ENCODE results near the gene TC2N. TPM values are rescaled to one million over a fixed set of nuclear protein-coding genes. Genes with fewer than 3 reads are reported as not detected.

The TC2N gene
- polyA plus RNA-seq, 1 experiment, result 0.10 TPM

DNA sequence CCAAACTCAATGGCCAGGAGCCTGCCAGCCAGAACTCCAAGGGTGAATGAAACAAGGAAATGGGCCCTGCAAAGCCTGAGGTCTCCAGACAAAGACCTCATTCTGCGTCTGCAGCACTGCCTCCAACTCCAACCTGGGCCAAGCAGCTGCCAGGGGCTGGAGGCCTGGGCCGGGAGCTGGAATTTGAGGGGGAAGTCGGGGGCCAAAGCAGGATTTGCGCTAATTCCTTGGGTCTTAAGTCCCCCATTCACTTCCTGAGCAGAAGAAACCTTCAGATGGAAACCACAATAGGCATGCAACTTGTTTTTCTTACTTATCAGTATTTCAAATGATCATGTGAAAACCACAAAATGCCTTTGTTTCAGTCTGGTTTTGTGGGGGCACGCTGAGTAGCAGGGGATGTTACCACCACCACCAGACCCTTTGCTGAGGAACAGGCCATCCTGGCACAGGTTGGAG lies 23.0 kb upstream of the TC2N start:
- H3K4me3 ChIP-seq (ENCODE audit: low read depth, low read length), result no peak overlapping the region
- no peaks in the 10 kb centered on the region for H3K27me3 ChIP-seq (ENCODE audit: control insufficient read depth, insufficient read depth, low read length)
- TF ChIP-seq, protein P1, sequence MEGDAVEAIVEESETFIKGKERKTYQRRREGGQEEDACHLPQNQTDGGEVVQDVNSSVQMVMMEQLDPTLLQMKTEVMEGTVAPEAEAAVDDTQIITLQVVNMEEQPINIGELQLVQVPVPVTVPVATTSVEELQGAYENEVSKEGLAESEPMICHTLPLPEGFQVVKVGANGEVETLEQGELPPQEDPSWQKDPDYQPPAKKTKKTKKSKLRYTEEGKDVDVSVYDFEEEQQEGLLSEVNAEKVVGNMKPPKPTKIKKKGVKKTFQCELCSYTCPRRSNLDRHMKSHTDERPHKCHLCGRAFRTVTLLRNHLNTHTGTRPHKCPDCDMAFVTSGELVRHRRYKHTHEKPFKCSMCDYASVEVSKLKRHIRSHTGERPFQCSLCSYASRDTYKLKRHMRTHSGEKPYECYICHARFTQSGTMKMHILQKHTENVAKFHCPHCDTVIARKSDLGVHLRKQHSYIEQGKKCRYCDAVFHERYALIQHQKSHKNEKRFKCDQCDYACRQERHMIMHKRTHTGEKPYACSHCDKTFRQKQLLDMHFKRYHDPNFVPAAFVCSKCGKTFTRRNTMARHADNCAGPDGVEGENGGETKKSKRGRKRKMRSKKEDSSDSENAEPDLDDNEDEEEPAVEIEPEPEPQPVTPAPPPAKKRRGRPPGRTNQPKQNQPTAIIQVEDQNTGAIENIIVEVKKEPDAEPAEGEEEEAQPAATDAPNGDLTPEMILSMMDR (IDR thresholded peaks at IDR 0.05; ENCODE audit: low read depth, low read length), result no peak
- ChIA-PET CTCF (interaction anchor here (0.5 kb wide), 1 partner anchor 231 kb away, joined by 3 read pairs; the partner anchor contains the start of gene NDUFB1), POLR2A (no interaction called here)
- no peaks in the 10 kb centered on the region for H3K9me3 ChIP-seq (ENCODE audit: control insufficient read depth, insufficient read depth, low read length)
- H3K27ac ChIP-seq (ENCODE audit: low read depth, low read length), result no peak overlapping the region
- DNase-seq (ENCODE audit: low read depth, low spot score), result no peak

DNA sequence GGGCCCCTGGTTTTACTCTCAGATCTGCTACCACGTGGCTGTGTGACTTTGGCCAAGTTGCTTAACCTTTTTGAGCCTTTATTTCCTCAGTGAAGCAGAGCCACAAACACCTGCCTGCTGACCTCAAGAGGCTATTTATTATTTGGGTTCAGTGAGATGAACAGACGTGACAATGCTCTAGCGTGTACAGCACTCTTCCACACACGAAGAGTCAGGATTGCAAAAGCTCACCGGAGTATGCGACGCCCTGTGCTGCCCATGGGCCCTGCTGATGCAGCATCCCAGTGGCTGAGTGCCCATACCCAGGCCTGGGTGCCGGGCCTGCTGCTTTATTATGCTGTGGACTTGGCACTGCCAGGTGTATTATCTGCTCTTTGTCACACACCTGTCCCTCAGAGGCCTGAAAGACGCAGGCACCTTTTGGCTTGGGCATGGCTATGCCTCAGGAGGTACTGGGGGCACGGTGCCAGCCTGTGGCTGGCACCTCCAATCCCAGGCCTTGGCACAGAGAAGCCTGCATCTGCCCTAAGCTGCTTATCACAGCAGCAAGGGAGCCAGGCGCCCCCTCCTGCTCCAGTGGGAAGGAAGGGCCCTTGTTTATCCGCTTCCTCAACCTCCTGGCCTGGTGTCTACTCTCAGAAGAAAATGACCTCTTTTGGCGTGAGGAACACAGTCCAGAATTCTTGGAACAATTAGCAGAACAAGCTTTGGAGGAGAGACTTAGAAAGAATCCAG lies 22.3 kb upstream of the TC2N start:
- no peak for DNase-seq (ENCODE audit: low read depth, low spot score)
- ChIA-PET CTCF (interaction anchor here (0.5 kb wide), 1 partner anchor 232 kb away, joined by 3 read pairs; the partner anchor contains the start of gene NDUFB1), POLR2A (no interaction called here)
- no peaks in the 10 kb centered on the region for H3K27me3 ChIP-seq (ENCODE audit: control insufficient read depth, insufficient read depth, low read length)
- H3K4me3 ChIP-seq (ENCODE audit: low read depth, low read length), result no peak overlapping the region
- TF ChIP-seq, protein P1 (IDR thresholded peaks at IDR 0.05; ENCODE audit: low read depth, low read length), result no peak
- H3K27ac ChIP-seq (ENCODE audit: low read depth, low read length), result no peak overlapping the region
- H3K9me3 ChIP-seq (ENCODE audit: control insufficient read depth, insufficient read depth, low read length), result no peaks in the 10 kb centered on the region

DNA sequence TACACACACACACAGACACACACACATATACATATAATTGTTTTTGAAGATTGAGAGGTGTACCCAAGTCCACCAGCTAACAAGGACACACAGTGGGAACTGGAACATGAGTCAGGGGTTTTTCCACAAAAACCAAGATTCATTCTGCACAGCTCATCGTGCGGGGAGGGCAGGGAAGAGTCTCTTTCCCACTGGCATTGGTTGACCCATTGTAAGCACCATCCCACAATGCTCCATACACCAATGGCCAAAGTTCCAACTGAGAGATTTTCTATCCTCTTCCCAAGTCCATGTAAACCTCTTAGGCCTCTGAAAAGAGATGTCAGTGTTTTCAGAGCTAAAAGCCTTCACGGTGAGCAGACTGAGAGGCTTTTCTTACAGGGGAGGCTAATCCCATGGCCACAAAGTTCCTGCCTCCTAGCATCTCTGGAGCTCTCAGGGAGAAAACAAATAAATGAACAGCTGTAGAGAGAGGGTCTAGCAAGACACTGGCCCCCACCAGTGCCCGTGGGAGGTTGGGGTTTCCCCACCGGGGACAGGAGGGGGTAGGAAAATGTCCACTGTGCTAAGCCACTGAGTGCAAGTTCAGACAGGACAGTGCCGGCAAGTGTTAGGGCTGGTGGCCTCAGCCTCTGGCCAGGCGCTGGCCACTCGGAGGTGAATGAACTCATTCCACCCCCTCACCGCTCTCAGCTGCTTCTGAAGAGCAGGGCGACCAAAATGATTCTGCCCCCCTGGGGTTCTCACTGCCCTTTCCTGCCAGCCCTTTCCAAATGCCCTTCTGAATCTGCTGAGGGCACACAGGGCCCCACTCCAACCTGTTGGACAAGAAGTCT lies 21.5 kb upstream of the TC2N start:
- TF ChIP-seq, protein P1 (IDR thresholded peaks at IDR 0.05; ENCODE audit: low read depth, low read length), result no peak
- Histone ChIP-seq H3K9me3 (ENCODE audit: control insufficient read depth, insufficient read depth, low read length) (no peaks in the 10 kb centered on the region), H3K27ac (ENCODE audit: low read depth, low read length) (no peak overlapping the region), H3K4me3 (ENCODE audit: low read depth, low read length) (no peak overlapping the region), H3K27me3 (ENCODE audit: control insufficient read depth, insufficient read depth, low read length) (no peaks in the 10 kb centered on the region)
- ChIA-PET POLR2A (interaction anchor here (0.7 kb wide), 1 partner anchor 437 kb away, joined by 3 read pairs; no protein-coding TSS in a partner anchor), CTCF (no interaction called here)
- no peak for DNase-seq (ENCODE audit: low read depth, low spot score)

DNA sequence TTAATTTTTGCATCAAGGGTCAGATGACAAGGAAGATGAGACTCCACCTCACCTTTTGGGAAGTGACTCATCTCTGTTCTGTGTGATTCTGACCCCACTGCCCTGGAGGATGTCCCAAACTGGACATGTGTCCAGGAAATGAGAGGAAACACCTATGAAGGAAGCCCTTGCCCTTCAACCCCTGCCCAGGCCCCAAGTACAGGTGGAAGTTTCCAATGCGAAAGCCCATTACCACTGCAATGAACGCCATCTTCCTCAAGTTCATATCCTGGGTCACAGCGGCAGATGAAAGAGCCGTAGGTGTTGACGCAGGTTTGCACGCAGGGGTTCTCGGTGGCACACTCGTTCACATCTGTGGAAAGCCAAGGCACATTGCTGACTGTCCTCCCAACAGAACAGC lies 19.6 kb upstream of the TC2N start:
- no peak overlapping the region for H3K27ac ChIP-seq (ENCODE audit: low read depth, low read length)
- TF ChIP-seq, protein P1 (IDR thresholded peaks at IDR 0.05; ENCODE audit: low read depth, low read length), result no peak
- H3K27me3 ChIP-seq (ENCODE audit: control insufficient read depth, insufficient read depth, low read length), result no peaks in the 10 kb centered on the region
- H3K4me3 ChIP-seq (ENCODE audit: low read depth, low read length), result no peak overlapping the region
- CTCF ChIA-PET, result no interaction called here
- POLR2A ChIA-PET, result no interaction called here
- no peak for DNase-seq (ENCODE audit: low read depth, low spot score)
- H3K9me3 ChIP-seq (ENCODE audit: control insufficient read depth, insufficient read depth, low read length), result no peaks in the 10 kb centered on the region

DNA sequence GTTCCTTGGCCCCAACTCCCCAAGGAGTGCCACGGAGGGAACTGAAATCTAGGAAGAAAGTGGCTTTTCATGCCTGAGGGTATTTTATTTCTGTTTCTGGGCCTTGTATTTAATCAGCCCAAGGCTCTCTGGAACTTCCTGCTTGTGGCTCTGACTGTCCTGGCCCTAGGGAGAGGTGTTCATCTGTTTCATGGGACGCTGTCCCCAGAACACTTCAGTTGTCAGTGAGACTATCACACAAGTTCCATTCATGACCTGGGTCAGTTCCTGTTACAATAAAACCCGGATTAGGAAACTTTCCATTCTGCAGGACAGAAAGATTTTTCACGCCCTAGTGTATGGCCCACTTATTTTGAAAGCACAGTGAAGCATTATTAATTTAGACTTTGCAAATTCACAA lies 18.5 kb upstream of the TC2N start:
- H3K27me3 ChIP-seq (ENCODE audit: control insufficient read depth, insufficient read depth, low read length), result no peaks in the 10 kb centered on the region
- H3K4me3 ChIP-seq (ENCODE audit: low read depth, low read length), result no peak overlapping the region
- no peaks in the 10 kb centered on the region for H3K9me3 ChIP-seq (ENCODE audit: control insufficient read depth, insufficient read depth, low read length)
- CTCF ChIA-PET, result no interaction called here
- TF ChIP-seq, protein P1 (IDR thresholded peaks at IDR 0.05; ENCODE audit: low read depth, low read length), result no peak
- no peak for DNase-seq (ENCODE audit: low read depth, low spot score)
- POLR2A ChIA-PET, result no interaction called here
- H3K27ac ChIP-seq (ENCODE audit: low read depth, low read length), result no peak overlapping the region

Data from AG04450 (cell line).